Bronchial epithelial cell (primary cell): ENCODE data around the gene ZNF202. TPM values are rescaled to one million over a fixed set of nuclear protein-coding genes. Genes with fewer than 3 reads are reported as not detected.

Experiments
- DNase-seq: peaks from one replicate; pipeline ENCODE4 v3.0.0-alpha.2; 2010; ENCODE audit warnings: low read depth
- FAIRE-seq: peaks from 2 replicates; lab custom pipeline; 2011; peaks lifted over from hg19 to GRCh38; lab: Jason Lieb, UNC
- H3K27me3 ChIP-seq: 2 replicates; pipeline ENCODE4 v1.5.1; 2011; ENCODE audit warnings: low read length; ENCODE audit not compliant: control insufficient read depth, insufficient read depth
- H3K36me3 ChIP-seq: 2 replicates; pipeline ENCODE4 v1.5.1; 2011; ENCODE audit warnings: low read length; ENCODE audit not compliant: control insufficient read depth, insufficient read depth
- H3K4me3 ChIP-seq: 2 replicates; pipeline ENCODE4 v1.5.1; 2011; ENCODE audit warnings: mild to moderate bottlenecking, low read depth, low read length, control low read depth
- CTCF ChIP-seq: IDR thresholded peaks from 2 replicates; pipeline ENCODE4 v1.5.1; 2011; ENCODE audit warnings: mild to moderate bottlenecking, moderate library complexity, low read length, control low read depth, inconsistent platforms; ENCODE audit not compliant: insufficient read depth, severe bottlenecking
- total RNA-seq: library from RNA; depleted of rRNA; stranded (reverse); fragments of >200 nt; gene quantifications from 2 replicates; pipeline ENCODE4 v1.2.1, GENCODE V29; 2014

The ZNF202 gene
- total RNA-seq, 1 donor from 2014 or later = 14.5 TPM

DNA sequence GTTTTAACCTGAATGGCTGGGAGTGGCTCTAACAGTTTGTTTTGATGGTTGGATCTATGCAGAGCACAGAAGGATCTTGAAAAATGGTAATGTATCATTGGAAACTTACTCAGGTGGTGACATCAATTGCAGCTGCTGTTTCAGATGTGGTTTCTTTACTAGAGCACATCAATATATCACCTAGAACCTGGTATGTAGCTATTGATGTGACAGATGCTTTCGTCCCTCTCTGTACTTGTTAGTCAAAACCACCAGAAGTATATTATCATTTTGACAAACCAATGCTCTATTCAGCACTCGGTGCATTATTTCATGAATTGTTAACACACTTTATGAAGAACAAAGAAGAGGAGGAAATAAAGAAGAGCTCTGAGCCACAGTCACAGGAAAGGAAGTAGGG, 60.4 kb downstream of the ZNF202 start:
- Histone ChIP-seq H3K4me3 (no peak overlapping the region), H3K27me3 (peaks cover 3% of the 10 kb centered on the region), H3K36me3 (no peaks in the 10 kb centered on the region)
- DNase-seq = no peak
- no peak for TF ChIP-seq CTCF
- FAIRE-seq = no peak

DNA sequence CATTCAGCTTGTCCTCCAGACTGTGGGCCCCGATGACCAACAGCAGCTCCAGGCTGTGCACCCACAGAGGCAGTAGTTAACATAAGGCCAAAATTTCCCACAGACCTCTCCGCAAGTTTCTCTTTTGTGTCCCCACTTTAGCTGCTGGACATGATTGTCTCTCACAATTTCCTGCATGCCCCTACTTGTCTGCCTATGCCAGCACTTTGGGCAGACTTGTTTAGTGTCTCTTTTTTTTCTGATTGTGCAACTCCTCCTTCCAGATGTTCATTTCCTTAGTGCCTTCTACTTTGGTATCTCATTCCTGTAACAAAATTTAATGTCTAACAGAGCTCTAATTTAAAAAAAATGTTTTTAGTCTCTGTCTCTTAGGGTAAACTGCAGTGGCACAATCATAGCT, 63.2 kb downstream of the ZNF202 start:
- DNase-seq (peak; percentile 87), FAIRE-seq (no peak)
- H3K27me3 ChIP-seq = peaks cover 3% of the 10 kb centered on the region
- no peak for TF ChIP-seq CTCF
- no peaks in the 10 kb centered on the region for H3K36me3 ChIP-seq
- no peak overlapping the region for H3K4me3 ChIP-seq

DNA sequence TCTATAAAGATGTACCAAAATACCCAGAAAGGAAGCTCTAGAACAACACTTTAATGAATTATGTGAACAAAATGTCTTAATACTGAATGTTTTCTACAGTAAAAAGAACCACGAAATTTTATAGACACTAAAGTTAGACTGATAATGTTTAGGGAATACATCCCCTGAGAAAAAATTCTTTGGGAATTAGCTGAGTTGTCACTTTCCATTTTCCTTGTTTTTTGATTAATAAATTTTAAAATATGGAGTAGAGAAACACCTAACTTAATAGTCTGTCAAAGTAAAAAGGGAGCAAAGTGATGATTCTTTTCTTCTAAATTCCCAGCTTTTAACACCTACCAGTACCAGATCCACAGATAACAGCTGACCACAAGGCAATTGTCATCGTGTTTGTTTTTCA, 64.0 kb downstream of the ZNF202 start:
- FAIRE-seq = no peak
- no peak for TF ChIP-seq CTCF
- H3K27me3 ChIP-seq = no peaks in the 10 kb centered on the region

DNA sequence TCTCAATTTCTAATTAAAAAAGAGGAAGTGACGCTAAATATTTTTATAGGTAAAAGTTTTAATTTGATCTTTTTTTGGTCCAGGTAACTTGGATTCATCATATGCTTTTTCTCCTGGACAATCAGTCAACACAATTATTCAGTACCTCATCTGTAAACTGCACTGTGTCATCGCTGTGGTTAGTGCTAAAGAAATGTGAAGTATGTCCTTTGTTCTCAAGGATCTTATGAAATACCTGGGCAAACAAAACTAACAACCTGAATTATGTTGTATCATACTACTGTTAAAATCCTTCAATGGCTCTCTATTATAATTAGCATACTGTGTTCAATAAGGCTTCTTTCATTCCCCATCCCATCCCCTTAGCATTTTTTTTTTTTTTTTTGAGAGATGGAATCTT, 67.2 kb downstream of the ZNF202 start:
- peak; percentile 90 for DNase-seq

More for the DNA sequence above, 64.0 kb downstream of the ZNF202 start:
- Histone ChIP-seq H3K36me3 (no peaks in the 10 kb centered on the region), H3K4me3 (no peak overlapping the region)
- DNase-seq = no peak

More for the DNA sequence above, 67.2 kb downstream of the ZNF202 start:
- Histone ChIP-seq H3K4me3 (no peak overlapping the region), H3K27me3 (no peaks in the 10 kb centered on the region), H3K36me3 (no peaks in the 10 kb centered on the region)
- FAIRE-seq = no peak
- no peak for TF ChIP-seq CTCF

Other genes with a start within 250 kb of the ZNF202 start
- 0.26 and 0.64 TPM in 2 replicates for gene SCN3B, start 87.0 kb downstream of the ZNF202 start, total RNA-seq
- gene OR6X1, start 12.9 kb upstream of the ZNF202 start, total RNA-seq = not detected in 2 replicates
- not detected in 2 replicates for gene OR6M1, start 64.7 kb upstream of the ZNF202 start, total RNA-seq
- not detected in 2 replicates for gene TMEM225, start 144.0 kb upstream of the ZNF202 start, total RNA-seq
- gene OR8D4, start 160.5 kb upstream of the ZNF202 start, total RNA-seq = not detected in 2 replicates
- gene OR4D5, start 198.0 kb upstream of the ZNF202 start, total RNA-seq = not detected in 2 replicates
- not detected in 2 replicates for gene OR6T1, start 202.2 kb upstream of the ZNF202 start, total RNA-seq
- 0.26 TPM in 1 of 2 replicates, not detected in the other for gene OR10S1, start 236.1 kb upstream of the ZNF202 start, total RNA-seq